Fibroblast of skin of back (primary cell): ENCODE results near the gene NTN1.
A peak's percentile ranks its signal among the peaks of the same experiment; 100 is the strongest.

Source experiments
- DNase-seq: peaks from one replicate; pipeline ENCODE4 v3.0.0-alpha.2; 2013

The NTN1 gene

GRCh38 chr17:9233761-9234160 is 212.5 kb downstream of the NTN1 start:
- no peak for DNase-seq

GRCh38 chr17:9234389-9234945 is 213.2 kb downstream of the NTN1 start:
- DNase-seq = no peak

DNA sequence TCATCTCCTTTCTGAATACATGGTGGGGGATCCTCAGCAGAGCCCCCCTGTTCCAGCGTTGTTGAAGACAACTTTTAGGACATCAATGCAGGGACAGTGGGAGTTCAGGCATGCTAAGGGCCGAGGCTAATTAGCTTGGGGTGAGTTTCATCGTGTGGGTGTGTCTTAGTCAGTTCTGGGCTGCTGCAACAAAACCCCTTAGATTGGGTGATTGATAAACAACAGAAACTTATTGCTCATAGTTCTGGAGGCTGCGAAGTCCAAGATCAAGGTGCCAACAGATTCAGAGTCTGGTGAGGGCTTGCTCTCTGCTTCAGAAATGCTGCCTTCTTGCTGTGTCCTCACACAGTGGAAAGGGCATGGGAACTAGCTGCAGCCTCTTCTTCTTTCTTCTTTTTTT is 214.0 kb downstream of the NTN1 start:
- no peak for DNase-seq

DNA sequence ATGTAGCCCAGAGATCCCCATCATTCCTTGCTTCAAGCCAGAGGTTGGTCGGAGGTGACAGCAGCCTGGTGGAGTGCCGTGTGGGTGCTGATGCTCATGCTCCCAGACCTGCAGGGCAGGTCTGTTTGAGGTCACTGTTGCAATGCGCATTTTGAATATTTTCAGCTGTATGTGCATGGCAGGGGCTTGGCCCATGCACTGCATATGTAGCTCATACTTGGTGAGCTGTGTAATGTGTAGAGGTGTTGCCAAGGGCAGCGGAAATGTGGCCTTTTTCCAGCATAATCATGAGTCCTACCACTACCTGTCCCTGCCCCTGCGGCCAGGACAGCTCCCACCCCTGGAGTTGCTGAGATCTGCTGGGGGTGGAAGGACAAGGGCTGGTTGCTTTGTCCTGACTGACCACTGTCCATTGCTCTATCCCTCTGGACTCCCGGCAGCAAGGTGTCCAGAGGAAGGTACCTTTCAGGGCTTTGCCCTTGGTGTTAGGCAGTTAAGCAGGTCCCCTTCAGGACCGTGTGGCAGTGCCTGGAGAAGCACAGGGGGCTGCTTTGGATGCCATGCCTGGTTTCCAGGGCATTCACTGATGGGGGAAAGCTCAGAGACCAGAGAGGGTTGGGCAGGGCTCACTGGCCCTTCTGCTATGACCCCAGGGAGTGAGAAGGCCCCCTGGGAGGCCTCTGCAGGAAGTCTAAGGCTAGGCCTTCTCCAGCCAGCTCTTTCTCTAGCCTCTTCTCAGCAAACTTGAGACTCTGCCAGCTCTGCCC is 215.2 kb downstream of the NTN1 start:
- DNase-seq = no peak

DNA sequence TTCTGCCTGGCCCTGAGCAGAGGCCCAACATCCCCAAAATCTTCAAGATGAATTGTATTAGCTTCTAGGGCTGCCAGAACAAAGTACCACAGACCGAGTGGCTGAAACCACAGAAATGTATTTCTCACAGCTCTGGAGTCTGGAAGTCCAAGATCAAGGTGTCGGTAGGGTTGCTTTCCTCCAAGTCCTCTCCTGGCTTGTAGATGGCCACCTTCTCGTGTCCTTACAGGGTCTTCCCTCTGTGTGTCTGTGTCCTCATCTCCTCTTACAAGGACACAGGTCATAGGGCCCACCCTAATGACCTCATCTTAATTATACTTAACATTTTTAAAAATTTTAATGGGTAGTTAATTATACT is 215.7 kb downstream of the NTN1 start:
- DNase-seq = no peak

- no peak for DNase-seq
These were observed 216.5 kb downstream of the NTN1 start for GRCh38 chr17:9237661-9238301.

DNA sequence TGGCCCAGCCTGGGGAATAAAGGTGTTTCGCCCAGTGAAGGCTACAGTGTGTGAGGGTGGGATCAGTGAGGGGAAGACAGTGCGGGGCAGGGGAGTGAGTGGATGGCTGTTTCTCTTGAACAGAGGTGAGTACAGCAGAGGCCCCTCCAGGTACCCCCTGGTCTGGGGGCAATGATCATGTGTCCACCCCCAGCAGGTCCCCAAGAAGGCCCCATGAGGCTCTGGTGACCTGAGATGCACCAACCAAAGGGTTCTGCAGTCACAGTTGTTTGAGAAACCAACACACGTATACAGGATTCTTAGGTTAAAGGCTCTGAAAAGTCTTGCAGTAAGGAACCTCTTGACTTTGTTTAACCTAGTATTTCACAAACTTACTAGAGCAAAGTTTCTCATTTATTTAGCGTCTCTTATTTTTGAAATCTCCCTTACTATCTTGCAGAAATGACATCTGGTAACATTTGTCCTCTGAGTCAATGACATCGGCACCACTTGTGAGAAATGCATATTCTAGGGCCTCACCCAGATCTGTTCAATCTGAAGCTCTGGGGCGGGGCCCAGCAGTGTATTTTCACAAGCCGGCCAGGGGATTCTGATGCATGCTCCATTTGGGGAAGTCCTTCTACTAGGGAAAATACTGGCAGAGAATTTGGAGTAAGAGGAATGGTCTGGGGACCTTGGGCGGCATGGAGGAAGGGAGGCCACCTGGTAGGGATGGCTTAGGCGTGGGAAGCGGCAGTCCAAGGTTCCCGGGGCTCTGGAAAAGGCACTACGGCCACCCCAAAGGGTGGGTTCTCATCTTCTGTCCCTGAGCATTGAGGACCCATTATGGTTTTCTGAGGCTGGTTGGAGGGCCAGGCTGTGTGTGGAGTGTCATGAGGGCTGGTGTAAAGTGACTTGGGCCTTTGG is 217.3 kb downstream of the NTN1 start:
- no peak for DNase-seq

DNA sequence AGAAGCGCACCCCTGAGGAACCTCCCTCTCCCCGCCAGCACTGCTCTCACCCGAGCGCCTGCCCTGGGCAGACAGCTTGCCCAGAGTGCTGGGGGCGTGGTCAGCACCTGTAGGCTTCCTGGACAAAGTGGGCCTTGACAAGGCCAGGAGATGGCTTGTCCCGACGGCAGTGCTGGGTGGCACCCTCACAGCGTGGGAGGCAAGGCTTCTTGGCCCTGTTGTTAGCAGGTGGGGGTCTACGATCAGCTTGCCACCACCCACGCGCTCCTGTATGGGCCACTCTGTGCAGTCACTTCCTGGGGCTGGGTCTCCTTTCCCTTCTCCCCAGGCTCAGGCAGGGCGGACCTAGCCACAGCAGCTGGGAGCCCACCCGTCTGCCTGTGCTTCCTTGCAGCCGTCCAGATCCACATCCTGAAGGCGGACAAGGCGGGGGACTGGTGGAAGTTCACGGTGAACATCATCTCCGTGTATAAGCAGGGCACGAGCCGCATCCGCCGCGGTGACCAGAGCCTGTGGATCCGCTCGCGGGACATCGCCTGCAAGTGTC is 218.0 kb downstream of the NTN1 start:
- DNase-seq = no peak

- peak; percentile 66 for DNase-seq
These were observed 218.7 kb downstream of the NTN1 start for GRCh38 chr17:9239793-9240658.

- peak; percentile 87 for DNase-seq
These were observed 219.5 kb downstream of the NTN1 start for GRCh38 chr17:9240659-9241370.

GRCh38 chr17:9241371-9241712 is 220.0 kb downstream of the NTN1 start:
- no peak for DNase-seq

GRCh38 chr17:9241774-9242496 is 220.6 kb downstream of the NTN1 start:
- DNase-seq = no peak

DNA sequence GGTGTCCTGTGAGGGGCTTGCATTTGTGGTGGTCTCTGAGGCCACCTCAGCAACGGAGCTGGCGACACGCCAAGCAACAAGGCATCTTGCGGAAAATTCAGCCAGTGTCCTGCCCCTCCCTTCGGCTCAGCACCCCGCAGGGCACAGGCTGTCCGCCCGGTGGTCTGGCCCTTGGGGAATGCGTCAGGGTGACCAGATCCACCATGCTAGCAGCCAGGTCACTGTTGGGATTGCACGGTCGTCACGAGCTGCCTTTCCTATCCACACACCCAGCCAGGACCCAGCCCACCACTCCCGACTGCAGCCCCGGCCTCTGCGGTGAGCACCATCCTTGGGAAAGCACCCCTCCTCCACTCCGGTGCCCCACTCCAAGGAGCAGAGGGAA is 221.2 kb downstream of the NTN1 start:
- no peak for DNase-seq

- DNase-seq = no peak
These were observed 221.7 kb downstream of the NTN1 start for GRCh38 chr17:9242983-9243382.

DNA sequence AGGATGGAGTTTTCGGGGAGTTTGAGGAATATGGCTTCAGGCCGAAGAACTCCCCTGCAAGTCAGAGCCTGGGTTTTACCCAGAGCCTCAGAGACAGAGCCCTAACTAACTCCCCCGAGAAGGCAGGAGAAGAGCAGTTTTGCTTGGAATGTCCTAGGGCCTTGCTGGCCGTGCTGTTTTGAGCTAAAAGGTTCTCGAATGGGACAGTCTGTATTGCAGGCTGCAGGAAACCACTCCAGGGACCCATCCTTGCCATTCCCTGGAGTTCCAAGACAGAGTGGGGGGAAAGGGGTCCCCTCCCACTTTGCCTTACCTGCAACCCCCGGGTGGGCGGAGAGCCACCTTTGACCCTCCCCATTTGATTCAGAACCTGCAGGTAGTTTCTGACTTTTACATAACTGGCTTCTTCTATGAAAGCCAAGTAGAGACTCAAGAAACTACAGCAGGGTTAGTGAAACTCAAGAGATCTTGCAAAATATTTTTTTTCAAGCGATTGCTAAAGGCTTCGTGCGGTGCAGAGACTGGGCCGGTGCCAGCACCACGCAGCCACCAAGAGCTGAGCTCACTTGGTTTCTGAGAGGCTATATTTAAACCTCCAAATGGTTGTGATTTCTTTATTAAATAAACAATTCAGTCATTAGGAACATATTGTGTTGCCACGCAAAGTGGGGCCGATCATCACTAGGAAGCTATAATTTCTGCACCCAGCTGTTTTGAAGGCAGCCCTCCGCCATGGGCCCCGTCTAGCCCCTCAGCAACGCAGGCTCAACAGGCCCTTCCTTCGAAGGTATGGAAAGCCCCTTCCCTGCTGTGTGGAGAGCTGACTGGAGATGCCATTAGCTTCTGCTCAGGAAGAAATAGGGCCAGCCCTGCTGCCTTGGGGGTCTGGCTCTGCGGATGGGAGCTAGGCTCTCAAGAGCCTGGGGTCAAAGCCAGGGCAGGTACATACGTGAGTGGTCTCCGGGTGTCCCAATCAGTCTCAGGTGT is 223.0 kb downstream of the NTN1 start:
- DNase-seq = peak; percentile 54

GRCh38 chr17:9247401-9247938 is 226.2 kb downstream of the NTN1 start:
- no peak for DNase-seq

- DNase-seq = no peak
These were observed 228.1 kb downstream of the NTN1 start for GRCh38 chr17:9249245-9249953.

GRCh38 chr17:9251273-9251672 is 230.0 kb downstream of the NTN1 start:
- DNase-seq = no peak
